Esophagus squamous epithelium (tissue), 4 donors: ENCODE results near the gene SEC11C.

Experiments used
- POLR2A ChIP-seq, 4 donors: fragments of 450-650 bp; IDR thresholded peaks; one replicate each; pipeline ENCODE4 v1.6.1; 2017; ENCODE audit warnings: antibody characterized with exemption in 4 of 4, mild to moderate bottlenecking in 4 of 4, moderate library complexity in 3 of 4
- TF ChIP-seq, protein P1 (sequence below), 6 experiments: fragments of 450-650 bp in 4 of 6; fragments of 200-600 bp in 2 of 6; sonication (generic) in 2 of 6; IDR thresholded peaks; one replicate each; pipeline ENCODE4 v1.5.1; 2016 to 2019; ENCODE audit warnings: antibody characterized with exemption in 6 of 6, mild to moderate bottlenecking in 4 of 6, moderate library complexity in 4 of 6

DNA sequence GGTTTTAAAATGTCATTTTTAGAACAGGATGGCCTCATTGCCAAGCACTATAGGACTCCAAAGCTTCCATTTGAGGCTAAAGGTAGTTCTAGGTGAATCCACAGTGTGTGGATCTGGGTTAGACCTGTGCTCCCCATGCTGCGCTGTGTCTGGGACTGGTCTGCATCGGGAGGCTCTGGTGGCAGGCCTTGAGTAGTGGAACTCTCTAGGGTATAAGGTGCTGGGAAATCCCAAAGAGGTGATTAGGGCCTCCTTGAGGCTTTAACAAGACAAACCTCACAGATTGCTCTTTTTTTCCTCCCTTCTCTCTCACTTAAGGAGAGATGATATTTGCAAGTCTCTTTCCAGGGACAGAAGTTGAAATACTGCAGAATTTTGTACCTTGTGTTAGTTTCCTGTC lies 9.3 kb downstream of the SEC11C start:
- TF ChIP-seq, protein P1, sequence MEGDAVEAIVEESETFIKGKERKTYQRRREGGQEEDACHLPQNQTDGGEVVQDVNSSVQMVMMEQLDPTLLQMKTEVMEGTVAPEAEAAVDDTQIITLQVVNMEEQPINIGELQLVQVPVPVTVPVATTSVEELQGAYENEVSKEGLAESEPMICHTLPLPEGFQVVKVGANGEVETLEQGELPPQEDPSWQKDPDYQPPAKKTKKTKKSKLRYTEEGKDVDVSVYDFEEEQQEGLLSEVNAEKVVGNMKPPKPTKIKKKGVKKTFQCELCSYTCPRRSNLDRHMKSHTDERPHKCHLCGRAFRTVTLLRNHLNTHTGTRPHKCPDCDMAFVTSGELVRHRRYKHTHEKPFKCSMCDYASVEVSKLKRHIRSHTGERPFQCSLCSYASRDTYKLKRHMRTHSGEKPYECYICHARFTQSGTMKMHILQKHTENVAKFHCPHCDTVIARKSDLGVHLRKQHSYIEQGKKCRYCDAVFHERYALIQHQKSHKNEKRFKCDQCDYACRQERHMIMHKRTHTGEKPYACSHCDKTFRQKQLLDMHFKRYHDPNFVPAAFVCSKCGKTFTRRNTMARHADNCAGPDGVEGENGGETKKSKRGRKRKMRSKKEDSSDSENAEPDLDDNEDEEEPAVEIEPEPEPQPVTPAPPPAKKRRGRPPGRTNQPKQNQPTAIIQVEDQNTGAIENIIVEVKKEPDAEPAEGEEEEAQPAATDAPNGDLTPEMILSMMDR (IDR thresholded peaks at IDR 0.05) = no peak
- TF ChIP-seq POLR2A (IDR thresholded peaks at IDR 0.05) = no peak
